ENCODE measurements around the gene PTPRG. TPM values are rescaled to one million over a fixed set of nuclear protein-coding genes. Genes with fewer than 3 reads are reported as not detected.

Gene PTPRG
- polyA plus RNA-seq, 1 donor (not counting 4 experiments of a cell fraction or from before 2014, with no cell fraction given), result 12.1 TPM

GRCh38 chr3:61615643-61616042 lies 54.3 kb downstream of the PTPRG start:
- DNase-seq (ENCODE audit: low read depth, low spot score), result no peak
- H4K20me1 ChIP-seq (ENCODE audit: control insufficient read depth, extremely low read depth, insufficient read depth, low read length), result no peaks in the 10 kb centered on the region
- H3K9me1 ChIP-seq (ENCODE audit: control insufficient read depth, extremely low read depth, insufficient read depth, low read length), result no peaks in the 10 kb centered on the region
- H3K9me3 ChIP-seq (ENCODE audit: control insufficient read depth, low read depth, low read length), result no peaks in the 10 kb centered on the region
- H2AFZ ChIP-seq (ENCODE audit: control insufficient read depth, low read length), result no peak overlapping the region
- H3K4me2 ChIP-seq (ENCODE audit: control insufficient read depth, extremely low read depth, insufficient read depth, low read depth, low read length), result no peak overlapping the region
- FAIRE-seq, result no peak
- H3K27me3 ChIP-seq (ENCODE audit: control insufficient read depth, extremely low read depth, insufficient read depth, low read length), result no peaks in the 10 kb centered on the region
- no peak overlapping the region for H3K9ac ChIP-seq (ENCODE audit: control insufficient read depth, extremely low read depth, insufficient read depth, low read length)
- dilution Hi-C loops (cut with MboI; ENCODE audit: extremely low pct_ligation_motif_present, low sequenced_read_pairs), result no loop called here
- H3K36me3 ChIP-seq (ENCODE audit: control insufficient read depth in 2 of 2, extremely low read depth in 1 of 2, insufficient read depth in 2 of 2, low read length in 2 of 2), result no peaks in the 10 kb centered on the region
- no peak overlapping the region for H3K4me3 ChIP-seq (ENCODE audit: control insufficient read depth in 2 of 3, extremely low read depth in 1 of 3, insufficient read depth in 2 of 3, low read depth in 1 of 3, low read length in 3 of 3)
- TF ChIP-seq, protein P1, sequence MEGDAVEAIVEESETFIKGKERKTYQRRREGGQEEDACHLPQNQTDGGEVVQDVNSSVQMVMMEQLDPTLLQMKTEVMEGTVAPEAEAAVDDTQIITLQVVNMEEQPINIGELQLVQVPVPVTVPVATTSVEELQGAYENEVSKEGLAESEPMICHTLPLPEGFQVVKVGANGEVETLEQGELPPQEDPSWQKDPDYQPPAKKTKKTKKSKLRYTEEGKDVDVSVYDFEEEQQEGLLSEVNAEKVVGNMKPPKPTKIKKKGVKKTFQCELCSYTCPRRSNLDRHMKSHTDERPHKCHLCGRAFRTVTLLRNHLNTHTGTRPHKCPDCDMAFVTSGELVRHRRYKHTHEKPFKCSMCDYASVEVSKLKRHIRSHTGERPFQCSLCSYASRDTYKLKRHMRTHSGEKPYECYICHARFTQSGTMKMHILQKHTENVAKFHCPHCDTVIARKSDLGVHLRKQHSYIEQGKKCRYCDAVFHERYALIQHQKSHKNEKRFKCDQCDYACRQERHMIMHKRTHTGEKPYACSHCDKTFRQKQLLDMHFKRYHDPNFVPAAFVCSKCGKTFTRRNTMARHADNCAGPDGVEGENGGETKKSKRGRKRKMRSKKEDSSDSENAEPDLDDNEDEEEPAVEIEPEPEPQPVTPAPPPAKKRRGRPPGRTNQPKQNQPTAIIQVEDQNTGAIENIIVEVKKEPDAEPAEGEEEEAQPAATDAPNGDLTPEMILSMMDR (optimal IDR thresholded peaks at IDR 0.05 in 1 of 3, IDR thresholded peaks at IDR 0.05 in 1 of 3, conservative IDR thresholded peaks at IDR 0.05 in 1 of 3; ENCODE audit: extremely low read depth in 1 of 3, insufficient read depth in 2 of 3, low read length in 3 of 3), result no peak
- TF ChIP-seq EZH2 (IDR thresholded peaks at IDR 0.05; ENCODE audit: low read length), result no peak
- H3K4me1 ChIP-seq (ENCODE audit: control insufficient read depth, extremely low read depth, insufficient read depth, low read length), result no peaks in the 10 kb centered on the region
- H3K79me2 ChIP-seq (ENCODE audit: control insufficient read depth, insufficient read depth, low read length), result peaks cover 9% of the 10 kb centered on the region
- H3K27ac ChIP-seq (ENCODE audit: control insufficient read depth, insufficient read depth, low read length), result no peak overlapping the region

GRCh38 chr3:61616586-61616985 lies 55.2 kb downstream of the PTPRG start:
- Histone ChIP-seq H3K9ac (ENCODE audit: control insufficient read depth, extremely low read depth, insufficient read depth, low read length) (no peak overlapping the region), H3K27me3 (ENCODE audit: control insufficient read depth, extremely low read depth, insufficient read depth, low read length) (no peaks in the 10 kb centered on the region), H3K9me1 (ENCODE audit: control insufficient read depth, extremely low read depth, insufficient read depth, low read length) (no peaks in the 10 kb centered on the region), H3K27ac (ENCODE audit: control insufficient read depth, insufficient read depth, low read length) (no peak overlapping the region), H3K4me3 (ENCODE audit: control insufficient read depth in 2 of 3, extremely low read depth in 1 of 3, insufficient read depth in 2 of 3, low read depth in 1 of 3, low read length in 3 of 3) (no peak overlapping the region), H3K9me3 (ENCODE audit: control insufficient read depth, low read depth, low read length) (no peaks in the 10 kb centered on the region), H4K20me1 (ENCODE audit: control insufficient read depth, extremely low read depth, insufficient read depth, low read length) (no peaks in the 10 kb centered on the region), H3K4me2 (ENCODE audit: control insufficient read depth, extremely low read depth, insufficient read depth, low read depth, low read length) (no peak overlapping the region), H3K4me1 (ENCODE audit: control insufficient read depth, extremely low read depth, insufficient read depth, low read length) (no peaks in the 10 kb centered on the region), H3K36me3 (ENCODE audit: control insufficient read depth in 2 of 2, extremely low read depth in 1 of 2, insufficient read depth in 2 of 2, low read length in 2 of 2) (no peaks in the 10 kb centered on the region), H2AFZ (ENCODE audit: control insufficient read depth, low read length) (no peak overlapping the region), H3K79me2 (ENCODE audit: control insufficient read depth, insufficient read depth, low read length) (peaks cover 9% of the 10 kb centered on the region)
- dilution Hi-C loops (cut with MboI; ENCODE audit: extremely low pct_ligation_motif_present, low sequenced_read_pairs), result no loop called here
- TF ChIP-seq EZH2 (IDR thresholded peaks at IDR 0.05; ENCODE audit: low read length), result no peak
- TF ChIP-seq, protein P1 (optimal IDR thresholded peaks at IDR 0.05 in 1 of 3, IDR thresholded peaks at IDR 0.05 in 1 of 3, conservative IDR thresholded peaks at IDR 0.05 in 1 of 3; ENCODE audit: extremely low read depth in 1 of 3, insufficient read depth in 2 of 3, low read length in 3 of 3), result no peak
- FAIRE-seq (no peak), DNase-seq (ENCODE audit: low read depth, low spot score) (no peak)

All from keratinocyte (primary cell).